ENCODE results near the gene FOXB2.

Gene FOXB2

DNA sequence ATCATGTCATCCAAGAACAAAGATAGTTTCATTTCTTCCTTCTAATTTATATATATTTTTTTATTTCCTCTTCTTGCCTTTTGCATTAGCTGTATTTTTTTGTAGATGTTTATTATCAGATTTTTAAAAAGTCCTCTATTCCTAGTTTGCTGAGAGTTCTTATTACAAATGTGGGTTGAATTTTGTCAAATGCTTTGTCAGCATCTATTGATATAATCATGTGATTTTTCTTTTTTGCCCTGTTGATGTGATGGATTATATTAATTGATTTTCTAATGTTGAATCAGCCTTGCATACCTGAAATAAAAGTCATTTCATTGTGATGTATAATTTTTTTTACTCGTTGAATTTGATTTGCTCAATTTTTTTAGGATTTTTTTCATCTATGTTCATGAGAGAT lies 46.9 kb downstream of the FOXB2 start:
- no peak for DNase-seq (ENCODE audit: low read depth)
